HepG2 (cell line): ENCODE results near the gene CHKA. TPM values are rescaled to one million over a fixed set of nuclear protein-coding genes. Genes with fewer than 3 reads are reported as not detected.

Experiments
- ARID4A ChIP-seq: sonication (generic); formaldehyde crosslinking; IDR thresholded peaks from 2 replicates; pipeline ENCODE4 v1.5.0; 2020; ENCODE audit warnings: mild to moderate bottlenecking, missing genetic modification reagents, borderline replicate concordance
- ARNT2 ChIP-seq: sonication (generic); formaldehyde crosslinking; IDR thresholded peaks from 2 replicates; pipeline ENCODE4 v1.8.0; 2022; ENCODE audit warnings: mild to moderate bottlenecking, low read depth, missing genetic modification reagents, moderate library complexity
- ATF7-NPFF ChIP-seq: sonication (generic); formaldehyde crosslinking; IDR thresholded peaks from 2 replicates; pipeline ENCODE4 v1.8.1; 2023; ENCODE audit warnings: mild to moderate bottlenecking, low read depth, missing genetic modification reagents, moderate library complexity
- HNF1A ChIP-seq, 2 experiments: sonication (generic) in 1 of 2; formaldehyde crosslinking in 1 of 2; IDR thresholded peaks; 2 replicates each; pipeline versions ENCODE4 v1.4.0 to v1.6.1; 2016 to 2020; ENCODE audit warnings: borderline replicate concordance in 1 of 2, low read depth in 1 of 2, mild to moderate bottlenecking in 1 of 2, missing genetic modification reagents in 1 of 2
- HNF1B ChIP-seq: sonication (generic); formaldehyde crosslinking; IDR thresholded peaks from 2 replicates; pipeline ENCODE4 v1.5.1; 2020; ENCODE audit warnings: mild to moderate bottlenecking, moderate library complexity, missing genetic modification reagents
- HOMEZ ChIP-seq: IDR thresholded peaks from 2 replicates; pipeline ENCODE4 v1.6.1; 2016; ENCODE audit warnings: low read depth
- JARID2 ChIP-seq: sonication (generic); formaldehyde crosslinking; IDR thresholded peaks from 2 replicates; pipeline ENCODE4 v1.8.1; 2023; ENCODE audit warnings: missing genetic modification reagents, inconsistent platforms; ENCODE audit not compliant: insufficient replicate concordance
- TARDBP ChIP-seq: sonication (generic); formaldehyde crosslinking; IDR thresholded peaks from 2 replicates; pipeline ENCODE4 v1.8.0; 2022; ENCODE audit warnings: mild to moderate bottlenecking, missing genetic modification reagents
- TFDP2 ChIP-seq: sonication (generic); formaldehyde crosslinking; IDR thresholded peaks from 2 replicates; pipeline ENCODE4 v1.4.0; 2020; ENCODE audit warnings: missing genetic modification reagents
- ZFP36L2 ChIP-seq: sonication (generic); formaldehyde crosslinking; IDR thresholded peaks from 2 replicates; pipeline ENCODE4 v1.4.0; 2020; ENCODE audit warnings: missing genetic modification reagents
- ZNF225 ChIP-seq: sonication (generic); formaldehyde crosslinking; IDR thresholded peaks from 2 replicates; pipeline ENCODE4 v1.4.0; 2020; ENCODE audit warnings: mild to moderate bottlenecking, missing genetic modification reagents
- ZNF335 ChIP-seq: sonication (generic); formaldehyde crosslinking; IDR thresholded peaks from 2 replicates; pipeline ENCODE4 v1.4.0; 2020; ENCODE audit warnings: missing genetic modification reagents
- ZNF354B ChIP-seq: sonication (generic); formaldehyde crosslinking; IDR thresholded peaks from 2 replicates; pipeline ENCODE4 v1.8.0; 2022; ENCODE audit warnings: mild to moderate bottlenecking, missing genetic modification reagents
- ZNF816 ChIP-seq: sonication (generic); formaldehyde crosslinking; IDR thresholded peaks from 2 replicates; pipeline ENCODE4 v1.8.0; 2022; ENCODE audit warnings: missing genetic modification reagents, mild to moderate bottlenecking, borderline replicate concordance
- polyA plus RNA-seq, 8 experiments: library from polyadenylated mRNA; depleted of rRNA in 3 of 8; stranded (reverse) in 7 of 8; unstranded in 1 of 8; fragments of >200 nt; fragmentation: Illumina TruSeq in 4 of 8; extraction: Trizol in 4 of 8; gene quantifications; 2 replicates each; pipeline versions ENCODE4 v1.2.1 to v1.2.3, GENCODE V29; 2011 to 2016; ENCODE audit warnings: low read depth in 4 of 8, missing spikeins in 1 of 8, mixed read lengths in 1 of 8; ENCODE audit not compliant: insufficient read depth in 1 of 8
- total RNA-seq, 5 experiments: library from RNA; depleted of rRNA; stranded (reverse); fragments of >200 nt; fragmentation: Illumina TruSeq; extraction: Trizol; gene quantifications; 2 replicates each; pipeline ENCODE4 v1.2.3, GENCODE V29; 2016; ENCODE audit warnings: low read depth in 1 of 5

CHKA gene
- total and polyA plus RNA-seq, 2 of the 13 experiments (the other 11 are each of a cell fraction or from before 2014, with no cell fraction given), result 71.6 to 92.7 TPM

GRCh38 chr11:68145120-68145866, 24.1 kb upstream of the CHKA start (continued):
- TF ChIP-seq ZNF816 (CRISPR knock-in tag) (no peak), TFDP2 (CRISPR knock-in tag) (peak; percentile 56; the same call in 1 of the 2 replicates), ATF7-NPFF (CRISPR knock-in tag) (no peak), HNF1A (IDR thresholded peaks at IDR 0.05; ENCODE audit: low read depth) (peak; percentile 32; the same call in 1 of the 2 replicates), HNF1A (CRISPR knock-in tag; IDR thresholded peaks at IDR 0.05; ENCODE audit: borderline replicate concordance) (peak; percentile 47; the same call in 1 of the 2 replicates), HNF1B (peak; percentile 77), ZNF354B (CRISPR knock-in tag) (0 out of 2 replicates have a peak, but pooled peaks have one; percentile 66), TARDBP (CRISPR knock-in tag) (peak; percentile 78; the same call in 1 of the 2 replicates), ZNF225 (peak; percentile 43; the same call in 1 of the 2 replicates), JARID2 (CRISPR knock-in tag) (no peak), ARNT2 (CRISPR knock-in tag) (no peak), ZFP36L2 (CRISPR knock-in tag) (no peak), ARID4A (peak; percentile 83; the same call in 1 of the 2 replicates), ZNF335 (CRISPR knock-in tag) (peak; percentile 72; the same call in 1 of the 2 replicates), HOMEZ (CRISPR knock-in tag) (peak; percentile 54; the same call in 1 of the 2 replicates)
